Effector memory CD4-positive, alpha-beta T cell (primary cell): ENCODE results near the gene PDGFB.

Experiments used
- DNase-seq, 3 donors: peaks; one replicate each; pipeline ENCODE4 v3.0.0-alpha.2; 2020
- H3K27ac ChIP-seq: 2 replicates; pipeline ENCODE4 v1.7.0; 2013; ENCODE audit warnings: mild to moderate bottlenecking, low read length, moderate library complexity; ENCODE audit not compliant: insufficient read depth, poor library complexity, severe bottlenecking
- H3K27me3 ChIP-seq: replicated peaks from 2 replicates; pipeline ENCODE4 v1.7.0; 2013; ENCODE audit warnings: mild to moderate bottlenecking, low read length; ENCODE audit not compliant: insufficient read depth, control insufficient read depth, poor library complexity, severe bottlenecking
- H3K36me3 ChIP-seq: 2 replicates; pipeline ENCODE4 v1.7.0; 2013; ENCODE audit warnings: mild to moderate bottlenecking, low read length, moderate library complexity; ENCODE audit not compliant: control insufficient read depth, insufficient read depth
- H3K4me1 ChIP-seq: 2 replicates; pipeline ENCODE4 v1.7.0; 2013; ENCODE audit warnings: low read length, mild to moderate bottlenecking; ENCODE audit not compliant: control insufficient read depth, insufficient read depth, poor library complexity, severe bottlenecking
- H3K4me3 ChIP-seq: 2 replicates; pipeline ENCODE4 v1.7.0; 2013; ENCODE audit warnings: low read length, low read depth, mild to moderate bottlenecking; ENCODE audit not compliant: insufficient read depth, poor library complexity, severe bottlenecking
- H3K9me3 ChIP-seq: 2 replicates; pipeline ENCODE4 v1.7.0; 2013; ENCODE audit warnings: mild to moderate bottlenecking, low read length, moderate library complexity; ENCODE audit not compliant: control insufficient read depth

PDGFB gene

DNA sequence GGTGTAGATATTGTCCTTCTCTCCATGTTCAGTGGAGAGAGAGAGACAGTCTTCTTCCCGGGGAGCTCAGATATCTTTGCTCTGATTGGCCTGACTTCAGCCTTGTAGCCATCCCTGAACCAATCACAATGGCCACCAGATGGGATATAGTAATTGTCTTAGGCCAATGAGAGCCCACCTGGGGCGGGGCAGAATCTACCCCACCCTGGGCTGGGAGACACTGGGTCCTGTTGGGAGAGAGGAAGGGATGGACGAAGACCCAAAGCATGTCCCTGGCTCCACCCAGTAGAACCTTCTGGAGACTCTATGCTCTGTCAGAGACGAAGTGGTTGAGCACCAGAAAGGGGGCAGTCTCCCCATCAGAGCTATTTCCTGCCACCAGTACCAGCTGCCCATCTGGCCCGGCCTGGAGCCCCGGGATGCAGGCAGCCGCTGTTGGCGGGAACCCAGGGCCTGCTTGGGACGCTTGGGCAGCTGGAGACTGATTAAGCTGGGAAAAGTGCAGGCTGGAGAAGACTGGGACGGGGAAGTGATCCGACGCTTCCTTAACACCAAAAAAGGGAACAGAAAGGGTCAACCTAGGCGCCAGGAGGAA is 60.7 kb downstream of the PDGFB start:
- Histone ChIP-seq H3K27ac (no peak overlapping the region), H3K27me3 (no peaks in the 10 kb centered on the region), H3K36me3 (no peaks in the 10 kb centered on the region), H3K4me1 (no peaks in the 10 kb centered on the region), H3K4me3 (no peak overlapping the region), H3K9me3 (no peaks in the 10 kb centered on the region)
- DNase-seq = no peak

DNA sequence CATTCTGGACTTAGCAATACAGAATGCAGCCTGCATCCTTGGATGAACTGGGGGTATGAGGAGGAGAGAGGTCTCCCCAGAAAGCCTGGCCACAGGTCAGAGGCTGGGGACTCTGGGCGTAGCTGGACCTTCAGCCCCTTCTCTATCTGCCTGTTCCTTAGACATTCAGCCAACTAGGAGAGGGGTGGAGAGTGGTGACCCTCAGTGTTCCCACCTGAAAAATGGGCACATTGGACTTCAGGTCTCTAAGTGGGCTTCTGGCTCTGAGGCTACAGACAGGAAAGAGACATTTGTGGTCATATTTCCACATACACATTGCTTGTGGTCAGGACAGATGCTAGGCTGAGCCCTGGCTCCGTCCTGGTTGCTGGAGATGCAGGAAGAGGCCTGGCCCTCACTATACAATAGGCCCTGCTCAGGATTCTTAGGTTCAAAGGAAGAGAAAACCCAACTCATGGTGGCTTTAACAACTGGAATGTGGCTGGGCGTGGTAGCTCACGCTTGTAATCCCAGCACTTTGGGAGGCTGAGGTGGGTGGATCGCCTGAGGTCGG is 62.2 kb downstream of the PDGFB start:
- DNase-seq = no peak
- Histone ChIP-seq H3K27ac (no peak overlapping the region), H3K27me3 (no peaks in the 10 kb centered on the region), H3K9me3 (no peaks in the 10 kb centered on the region), H3K4me1 (peaks cover 10% of the 10 kb centered on the region), H3K36me3 (no peaks in the 10 kb centered on the region), H3K4me3 (no peak overlapping the region)

DNA sequence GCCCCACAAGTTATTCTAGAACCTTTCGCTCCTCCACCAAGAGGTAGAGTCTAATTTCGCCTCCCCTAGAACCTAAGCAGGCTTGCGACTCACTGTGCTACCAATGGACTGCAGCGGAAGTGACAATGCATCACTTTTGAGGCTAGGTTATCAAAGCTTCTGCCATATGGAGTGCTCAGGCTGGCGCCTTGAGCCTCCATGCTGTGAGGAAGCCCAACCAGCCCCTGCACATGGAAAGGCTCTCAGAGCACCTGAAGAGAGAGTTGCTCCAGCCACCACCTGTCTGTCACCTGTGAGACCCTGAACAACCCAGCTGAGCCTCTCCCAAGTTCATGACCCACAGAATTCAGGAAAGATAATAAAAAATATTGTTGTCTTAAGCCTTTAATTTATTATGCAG is 63.0 kb downstream of the PDGFB start:
- H3K9me3 ChIP-seq = no peaks in the 10 kb centered on the region
- no peak overlapping the region for H3K4me3 ChIP-seq
- peaks cover 12% of the 10 kb centered on the region for H3K4me1 ChIP-seq
- H3K27me3 ChIP-seq = no peaks in the 10 kb centered on the region
- no peaks in the 10 kb centered on the region for H3K36me3 ChIP-seq
- no peak overlapping the region for H3K27ac ChIP-seq
- DNase-seq = no peak

DNA sequence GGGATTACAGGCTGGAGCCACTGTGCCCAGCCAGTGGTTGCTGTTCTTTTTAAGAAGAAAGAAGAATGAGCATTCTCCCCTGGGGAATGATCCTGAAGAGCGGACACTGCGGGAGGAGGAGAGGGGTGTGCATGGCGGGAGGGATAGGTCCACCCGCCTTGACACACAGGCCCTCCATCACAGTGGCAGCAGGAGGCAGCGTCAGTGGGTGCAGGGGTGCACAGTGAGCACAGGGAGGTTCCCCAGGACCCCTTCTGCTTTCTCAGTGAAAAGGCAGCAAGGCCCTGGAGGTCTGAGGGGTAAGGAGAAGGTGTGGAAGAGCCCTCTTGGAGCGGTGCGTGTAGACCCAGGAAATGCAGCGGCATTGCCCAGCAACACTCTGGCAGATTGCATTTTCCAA is 63.4 kb downstream of the PDGFB start:
- Histone ChIP-seq H3K4me1 (peaks cover 12% of the 10 kb centered on the region), H3K36me3 (no peaks in the 10 kb centered on the region), H3K27me3 (no peaks in the 10 kb centered on the region), H3K9me3 (no peaks in the 10 kb centered on the region), H3K27ac (no peak overlapping the region), H3K4me3 (no peak overlapping the region)
- no peak for DNase-seq

DNA sequence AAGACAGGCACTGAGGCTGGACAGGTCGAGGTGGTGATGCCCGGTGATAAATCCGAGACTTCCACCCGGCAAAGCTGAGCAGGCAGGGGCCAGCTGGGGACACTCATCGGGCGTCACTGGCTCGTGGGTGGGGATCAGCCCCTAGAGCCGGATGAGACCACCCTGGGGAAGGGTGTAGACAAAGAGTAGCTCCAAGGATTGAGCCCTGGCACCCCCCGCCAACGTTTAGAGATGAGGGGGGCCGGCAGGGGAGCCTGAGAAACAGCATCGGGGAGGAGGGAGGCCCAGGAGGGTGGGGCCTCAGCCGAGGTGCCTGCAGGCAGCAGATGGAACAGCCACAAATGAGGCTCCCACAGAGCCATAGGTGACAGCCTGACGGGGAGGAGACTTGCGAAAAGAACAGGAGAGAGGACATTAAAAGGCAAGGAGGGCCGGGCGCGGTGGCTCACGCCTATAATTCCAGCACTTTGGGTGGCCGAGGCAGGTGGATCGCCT is 64.9 kb downstream of the PDGFB start:
- H3K27ac ChIP-seq = no peak overlapping the region
- no peak overlapping the region for H3K4me3 ChIP-seq
- H3K9me3 ChIP-seq = no peaks in the 10 kb centered on the region
- no peaks in the 10 kb centered on the region for H3K27me3 ChIP-seq
- H3K36me3 ChIP-seq = no peaks in the 10 kb centered on the region
- H3K4me1 ChIP-seq = peaks cover 16% of the 10 kb centered on the region
- no peak for DNase-seq

DNA sequence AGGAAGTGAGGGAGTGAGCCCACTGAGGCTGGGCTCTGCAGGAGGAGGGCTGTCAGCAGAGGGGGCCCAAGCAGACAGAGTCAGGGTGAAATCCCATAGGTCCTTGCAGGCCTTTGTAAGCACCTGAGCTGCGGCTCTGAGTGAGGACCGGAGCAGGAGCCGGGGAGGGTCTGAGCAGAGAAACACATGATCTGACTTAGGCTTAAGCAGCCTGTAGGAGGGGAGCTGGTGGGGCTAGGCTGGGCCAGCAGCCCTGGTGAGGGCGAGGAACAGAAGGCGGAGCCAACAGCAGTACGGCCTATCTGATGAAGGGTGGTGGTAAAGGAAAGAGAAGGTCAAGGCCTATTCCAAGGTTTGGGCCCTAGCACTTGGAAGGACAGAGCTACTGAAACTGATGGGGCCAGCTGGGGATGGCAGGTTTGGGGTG is 65.4 kb downstream of the PDGFB start:
- no peaks in the 10 kb centered on the region for H3K36me3 ChIP-seq
- DNase-seq = no peak
- no peaks in the 10 kb centered on the region for H3K9me3 ChIP-seq
- H3K4me1 ChIP-seq = peaks cover 21% of the 10 kb centered on the region
- H3K27ac ChIP-seq = no peak overlapping the region
- H3K4me3 ChIP-seq = no peak overlapping the region
- H3K27me3 ChIP-seq = no peaks in the 10 kb centered on the region

DNA sequence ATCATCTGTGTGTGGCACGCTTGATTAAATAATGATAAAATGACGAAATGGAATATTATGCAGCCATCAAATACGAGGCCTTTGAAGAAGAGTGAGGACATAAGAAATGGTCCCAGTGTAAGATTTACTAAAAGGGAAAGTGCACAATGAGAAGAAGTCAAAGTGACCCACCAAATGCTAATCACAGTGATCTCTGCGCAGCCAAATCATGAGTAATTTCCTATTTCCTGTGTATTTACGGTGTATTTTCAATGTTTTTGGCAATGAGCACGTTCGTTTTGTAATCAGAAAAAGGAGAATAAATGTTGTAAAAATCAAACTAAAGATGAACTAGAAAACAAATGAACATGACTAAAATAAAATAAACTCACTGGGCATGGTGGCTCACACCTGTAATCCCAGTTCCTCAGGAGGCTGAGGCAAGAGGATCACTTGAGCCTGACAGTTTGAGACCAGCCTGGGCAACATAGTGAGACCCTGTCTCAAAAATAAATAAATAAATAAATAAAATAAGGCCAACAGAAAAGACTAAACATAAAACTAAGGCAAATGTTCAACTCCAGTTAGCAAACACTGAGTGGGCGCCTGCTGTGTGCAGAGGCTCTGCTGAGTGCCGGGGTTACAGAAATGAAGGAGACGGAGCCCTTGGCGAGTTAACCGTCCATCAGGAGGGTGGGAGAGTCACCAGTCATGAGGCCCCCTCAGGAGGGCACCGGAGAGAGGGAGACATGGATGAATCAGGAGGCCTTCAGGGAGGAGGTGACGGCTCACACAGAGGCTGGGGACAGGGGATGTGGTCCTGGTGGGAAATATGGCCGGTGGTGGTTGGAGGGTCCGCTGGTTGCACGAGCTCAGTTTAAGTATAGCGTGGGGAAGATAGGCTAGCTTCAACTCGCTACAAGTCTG is 66.3 kb downstream of the PDGFB start:
- Histone ChIP-seq H3K9me3 (no peaks in the 10 kb centered on the region), H3K36me3 (no peaks in the 10 kb centered on the region), H3K4me1 (peaks cover 30% of the 10 kb centered on the region), H3K27me3 (no peaks in the 10 kb centered on the region), H3K27ac (no peak overlapping the region), H3K4me3 (no peak overlapping the region)
- no peak for DNase-seq

DNA sequence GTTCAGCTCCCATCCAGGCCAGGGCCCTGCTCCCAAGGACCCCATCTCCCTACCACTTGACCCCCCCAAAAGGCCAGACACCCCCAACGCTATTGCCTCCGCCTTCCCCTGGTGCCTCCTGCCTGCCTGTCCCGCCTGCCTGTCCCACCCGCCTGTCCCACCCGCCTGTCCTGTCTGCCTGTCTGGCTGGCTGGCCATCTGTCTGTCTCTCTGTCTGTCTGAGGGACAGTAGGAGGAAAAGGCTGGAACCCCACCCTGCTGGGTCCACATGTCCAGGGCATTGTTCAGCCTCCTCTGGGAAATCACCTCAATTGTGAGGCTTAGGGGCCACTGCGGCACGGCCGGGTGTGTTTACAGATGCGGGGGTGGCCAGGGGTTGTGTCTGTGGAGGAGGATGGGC is 67.0 kb downstream of the PDGFB start:
- no peaks in the 10 kb centered on the region for H3K36me3 ChIP-seq
- H3K4me3 ChIP-seq = no peak overlapping the region
- H3K4me1 ChIP-seq = peaks cover 37% of the 10 kb centered on the region
- DNase-seq = no peak
- no peaks in the 10 kb centered on the region for H3K27me3 ChIP-seq
- no peak overlapping the region for H3K27ac ChIP-seq
- H3K9me3 ChIP-seq = no peaks in the 10 kb centered on the region

DNA sequence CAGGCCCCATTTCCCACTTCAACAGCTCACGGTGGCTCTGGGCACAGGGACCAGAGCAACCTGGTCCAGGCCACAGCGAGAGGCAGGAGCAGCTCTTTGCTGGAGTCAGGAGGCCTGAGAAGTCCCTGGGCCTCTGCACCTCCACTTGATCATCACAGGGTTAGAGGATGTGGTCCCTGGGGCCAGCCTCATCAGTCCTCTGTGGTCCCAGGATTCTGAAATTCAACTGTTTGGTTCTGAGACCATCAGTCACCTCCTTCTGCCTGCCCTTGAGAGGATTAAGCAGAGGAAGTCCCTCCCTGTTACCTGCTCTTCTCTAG is 67.4 kb downstream of the PDGFB start:
- DNase-seq = no peak
- Histone ChIP-seq H3K36me3 (no peaks in the 10 kb centered on the region), H3K9me3 (no peaks in the 10 kb centered on the region), H3K27ac (no peak overlapping the region), H3K4me3 (no peak overlapping the region), H3K4me1 (peaks cover 37% of the 10 kb centered on the region), H3K27me3 (no peaks in the 10 kb centered on the region)
